KMS-11 (cell line): Measurements from ENCODE around the gene DDOST.
A peak's percentile ranks its signal among the peaks of the same experiment; 100 is the strongest.

ENCODE experiments used
- H2AFZ ChIP-seq: fragments of 200-600 bp; sonication (generic); 2 replicates; pipeline ENCODE4 v1.6.1; 2016; ENCODE audit warnings: antibody characterized with exemption, mixed run types, low read depth
- H3K27ac ChIP-seq: fragments of 200-600 bp; sonication (generic); 2 replicates; pipeline ENCODE4 v1.6.1; 2016; ENCODE audit warnings: mild to moderate bottlenecking, mixed run types
- H3K27me3 ChIP-seq: fragments of 200-600 bp; sonication (generic); 2 replicates; pipeline ENCODE4 v1.6.1; 2017; ENCODE audit warnings: mild to moderate bottlenecking, low read depth, mixed run types, moderate library complexity; ENCODE audit not compliant: insufficient read depth
- H3K36me3 ChIP-seq: fragments of 200-600 bp; sonication (generic); 2 replicates; pipeline ENCODE4 v1.6.1; 2017; ENCODE audit warnings: mild to moderate bottlenecking, mixed run types; ENCODE audit not compliant: insufficient read depth
- H3K4me1 ChIP-seq: fragments of 200-600 bp; sonication (generic); 2 replicates; pipeline ENCODE4 v1.6.1; 2016; ENCODE audit warnings: mild to moderate bottlenecking, low read depth, mixed run types; ENCODE audit not compliant: poor library complexity, severe bottlenecking
- H3K4me2 ChIP-seq: fragments of 200-600 bp; sonication (generic); 2 replicates; pipeline ENCODE4 v1.7.0; 2016; ENCODE audit warnings: mild to moderate bottlenecking, mixed run types
- H3K4me3 ChIP-seq: fragments of 200-600 bp; sonication (generic); IDR thresholded peaks from 2 replicates; pipeline ENCODE4 v1.6.1; 2017; ENCODE audit warnings: low read depth, low read length, mixed read lengths; ENCODE audit not compliant: insufficient read depth
- H3K79me2 ChIP-seq: fragments of 200-600 bp; sonication (generic); 2 replicates; pipeline ENCODE4 v1.6.1; 2016; ENCODE audit warnings: low read depth, mixed run types; ENCODE audit not compliant: insufficient read depth
- H3K9ac ChIP-seq: fragments of 200-600 bp; sonication (generic); 2 replicates; pipeline ENCODE4 v1.6.1; 2016; ENCODE audit warnings: mild to moderate bottlenecking, mixed run types
- H4K20me1 ChIP-seq: fragments of 200-600 bp; sonication (generic); 2 replicates; pipeline ENCODE4 v1.6.1; 2016; ENCODE audit warnings: mild to moderate bottlenecking, mixed run types; ENCODE audit not compliant: insufficient read depth
- CTCF ChIP-seq: fragments of 200-600 bp; sonication (generic); conservative IDR thresholded peaks from 2 replicates; pipeline ENCODE4 v1.6.1; 2017; ENCODE audit warnings: low read depth, mild to moderate bottlenecking, antibody characterized with exemption, low read length, moderate library complexity, mixed read lengths

DDOST gene

GRCh38 chr1:20636785-20637347 is 24.3 kb downstream of the DDOST start:
- peaks cover 2% of the 10 kb centered on the region; the same call in 1 of the 2 replicates for H3K27me3 ChIP-seq
- H3K4me2 ChIP-seq = no peak overlapping the region
- H3K79me2 ChIP-seq = no peaks in the 10 kb centered on the region
- H3K9ac ChIP-seq = no peak overlapping the region
- H4K20me1 ChIP-seq = no peaks in the 10 kb centered on the region
- H3K27ac ChIP-seq = no peak overlapping the region
- no peak overlapping the region for H3K4me3 ChIP-seq
- no peak overlapping the region for H2AFZ ChIP-seq
- H3K36me3 ChIP-seq = no peaks in the 10 kb centered on the region
- no peak for TF ChIP-seq CTCF
- peaks cover 15% of the 10 kb centered on the region for H3K4me1 ChIP-seq

GRCh38 chr1:20634594-20635084 is 26.5 kb downstream of the DDOST start:
- Histone ChIP-seq H3K27me3 (peaks cover 2% of the 10 kb centered on the region; the same call in 1 of the 2 replicates), H3K4me3 (peak overlapping the region; percentile 81), H2AFZ (peak overlapping the region; percentile 84), H3K4me2 (peak overlapping the region; percentile 95), H3K79me2 (no peaks in the 10 kb centered on the region), H3K9ac (peak overlapping the region; percentile 26; the same call in 1 of the 2 replicates), H3K4me1 (peaks cover 15% of the 10 kb centered on the region), H3K27ac (no peak overlapping the region; the same call in 1 of the 2 replicates), H3K36me3 (no peaks in the 10 kb centered on the region), H4K20me1 (no peaks in the 10 kb centered on the region)
- TF ChIP-seq CTCF = no peak

- Histone ChIP-seq H2AFZ (peak overlapping the region; percentile 84), H3K4me1 (peaks cover 15% of the 10 kb centered on the region), H3K36me3 (no peaks in the 10 kb centered on the region), H3K4me2 (peak overlapping the region; percentile 95), H3K9ac (peak overlapping the region; percentile 26; the same call in 1 of the 2 replicates), H4K20me1 (no peaks in the 10 kb centered on the region), H3K27me3 (peaks cover 4% of the 10 kb centered on the region; the same call in 1 of the 2 replicates), H3K27ac (no peak overlapping the region; the same call in 1 of the 2 replicates), H3K79me2 (no peaks in the 10 kb centered on the region), H3K4me3 (peak overlapping the region; percentile 81)
- TF ChIP-seq CTCF = no peak
These were observed 27.0 kb downstream of the DDOST start for GRCh38 chr1:20634065-20634593.

- H3K27me3 ChIP-seq = peaks cover 5% of the 10 kb centered on the region; the same call in 1 of the 2 replicates
- peak within 1 kb of the TSS; percentile 81 for H3K4me3 ChIP-seq
- no peak within 1 kb of the TSS; the same call in 1 of the 2 replicates for H3K27ac ChIP-seq
- H4K20me1 ChIP-seq = no peaks in the 10 kb centered on the region
- H3K9ac ChIP-seq = peak within 1 kb of the TSS; percentile 26; the same call in 1 of the 2 replicates
- H3K79me2 ChIP-seq = no peaks in the 10 kb centered on the region
- H3K4me2 ChIP-seq = peak within 1 kb of the TSS; percentile 95
- H3K4me1 ChIP-seq = peaks cover 15% of the 10 kb centered on the region
- TF ChIP-seq CTCF = peak; percentile 91
- H3K36me3 ChIP-seq = no peaks in the 10 kb centered on the region
- H2AFZ ChIP-seq = peak within 1 kb of the TSS; percentile 84
These were observed 27.7 kb downstream of the DDOST start, which contains the start of gene PINK1 for GRCh38 chr1:20633190-20634064. PINK1 (plus strand) TSS chr1:20633458; CDS start chr1:20633549, 91 bp downstream.
